K562 (cell line): ENCODE data around the gene LYST. TPM values are rescaled to one million over a fixed set of nuclear protein-coding genes. Genes with fewer than 3 reads are reported as not detected.

Experiments used
- ATAC-seq: fragments of 200-7000 bp; cut with Tn5 transposase; 3 replicates; pipeline ENCODE4 v1.9.1; 2020; ENCODE audit warnings: moderate library complexity
- BruUV-seq: library from RNA; stranded (reverse); fragments of 400-500 nt; replicated peaks from 2 replicates; lab custom pipeline; 2021; lab: Mats Ljungman, UMichigan
- CTCF ChIA-PET: fragments of 300-600 bp; formaldehyde crosslinking; extraction: SDS; loops from one replicate; lab custom pipeline; 2021; ENCODE audit warnings: low intra/inter-chr PET ratio; lab: Yijun Ruan, JAX
- POLR2A ChIA-PET: fragments of 300-600, 350-650 bp; sonication (Branson Sonifier 250); formaldehyde crosslinking; extraction: SDS; loops from one replicate; lab custom pipeline; 2021; ENCODE audit warnings: antibody characterized with exemption, inconsistent platforms; lab: Yijun Ruan, JAX
- DNase-seq, 4 experiments: peaks; one replicate each; pipeline versions ENCODE4 v3.0.0 to v3.0.0-alpha.2; 2011 to 2018; ENCODE audit warnings: low spot score in 3 of 4, mixed read lengths in 3 of 4; ENCODE audit errors: extremely low read depth in 1 of 4
- FAIRE-seq: peaks from 2 replicates; lab custom pipeline; 2011; peaks lifted over from hg19 to GRCh38; lab: Jason Lieb, UNC
- H2AFZ ChIP-seq: 2 replicates; pipeline ENCODE4 v1.6.0; 2011; ENCODE audit warnings: low read depth, low read length, control low read depth, inconsistent platforms
- H3K27ac ChIP-seq: fragments of 200-600 bp; 3 replicates; pipeline ENCODE4 v1.8.0; 2011; ENCODE audit warnings: low read depth, mild to moderate bottlenecking, control low read depth, inconsistent platforms, low read length, moderate library complexity, mixed read lengths; ENCODE audit errors: extremely low read depth
- H3K27me3 ChIP-seq, 2 experiments: fragments of 300-600 bp in 1 of 2; 2 replicates in 1 of 2; 3 replicates in 1 of 2; pipeline versions ENCODE4 v1.6.0 to v1.8.0; 2011; ENCODE audit warnings: inconsistent platforms in 2 of 2, low read length in 2 of 2, mild to moderate bottlenecking in 1 of 2, mixed read lengths in 1 of 2, moderate library complexity in 1 of 2; ENCODE audit not compliant: control insufficient read depth in 2 of 2, insufficient read depth in 2 of 2
- H3K36me3 ChIP-seq: fragments of 300-600 bp; 3 replicates; pipeline ENCODE4 v1.8.0; 2011; ENCODE audit warnings: mild to moderate bottlenecking, low read length, inconsistent platforms; ENCODE audit not compliant: control insufficient read depth, insufficient read depth
- H3K4me1 ChIP-seq, 2 experiments: fragments of 200-600 bp in 1 of 2; replicated peaks in 1 of 2; 2 replicates in 1 of 2; 3 replicates in 1 of 2; pipeline versions ENCODE4 v1.5.1 to v1.8.0; 2011; ENCODE audit warnings: inconsistent platforms in 2 of 2, low read length in 2 of 2, mild to moderate bottlenecking in 1 of 2, mixed read lengths in 1 of 2, moderate library complexity in 1 of 2; ENCODE audit not compliant: control insufficient read depth in 2 of 2, insufficient read depth in 2 of 2
- H3K4me2 ChIP-seq: 2 replicates; pipeline ENCODE4 v1.6.1; 2011; ENCODE audit warnings: low read length, control low read depth, inconsistent platforms, mixed read lengths; ENCODE audit not compliant: insufficient read depth
- H3K4me3 ChIP-seq: fragments of 200-600 bp; sonication (generic), shearing (Covaris generic); 2 replicates; pipeline ENCODE4 v1.5.1; 2016; ENCODE audit warnings: control low read depth, inconsistent platforms
- H3K79me2 ChIP-seq: fragments of 200-600 bp; 3 replicates; pipeline ENCODE4 v1.8.0; 2011; ENCODE audit warnings: low read length, inconsistent platforms; ENCODE audit not compliant: control insufficient read depth, insufficient read depth
- H3K9ac ChIP-seq, 2 experiments: 2 replicates each; pipeline versions ENCODE4 v1.6.0 to v1.6.1; 2011; ENCODE audit warnings: low read depth in 2 of 2, low read length in 2 of 2, control low read depth in 1 of 2, inconsistent platforms in 1 of 2, mild to moderate bottlenecking in 1 of 2, mixed read lengths in 1 of 2; ENCODE audit not compliant: insufficient read depth in 1 of 2
- H3K9me1 ChIP-seq: one replicate; pipeline ENCODE4 v1.6.0; 2011; ENCODE audit warnings: inconsistent platforms, mild to moderate bottlenecking, low read length, moderate library complexity; ENCODE audit not compliant: control insufficient read depth, insufficient read depth
- H3K9me3 ChIP-seq: replicated peaks from 2 replicates; pipeline ENCODE4 v1.5.1; 2011; ENCODE audit warnings: low read depth, low read length, inconsistent platforms; ENCODE audit not compliant: control insufficient read depth, insufficient read depth
- H4K20me1 ChIP-seq: replicated peaks from 2 replicates; pipeline ENCODE4 v1.6.1; 2011; ENCODE audit warnings: low read length, inconsistent platforms, mixed read lengths; ENCODE audit not compliant: control insufficient read depth, insufficient read depth
- ASH1L ChIP-seq: fragments of 450-650 bp; IDR thresholded peaks from 2 replicates; pipeline ENCODE4 v1.6.1; 2018; ENCODE audit warnings: borderline replicate concordance, mild to moderate bottlenecking, low read depth; ENCODE audit not compliant: partially characterized antibody
- CBX8 ChIP-seq: fragments of 200-600 bp; sonication (generic); IDR thresholded peaks from 2 replicates; pipeline ENCODE4 v1.6.1; 2012; ENCODE audit warnings: borderline replicate concordance, mixed run types, low read depth, mild to moderate bottlenecking, moderate library complexity, mixed read lengths, low read length, control low read depth, inconsistent platforms; ENCODE audit not compliant: poor library complexity, severe bottlenecking; ENCODE audit errors: extremely low read depth
- CREB3L1 ChIP-seq: fragments of 450-650 bp; IDR thresholded peaks from 2 replicates; pipeline ENCODE4 v1.6.1; 2014; ENCODE audit warnings: low read depth, mild to moderate bottlenecking, moderate library complexity, borderline replicate concordance
- KAT7 ChIP-seq: sonication (generic); formaldehyde crosslinking; IDR thresholded peaks from 2 replicates; pipeline ENCODE4 v1.8.0; 2022; ENCODE audit warnings: missing genetic modification reagents, mild to moderate bottlenecking, borderline replicate concordance
- MTA1 ChIP-seq: fragments of 450-650 bp; IDR thresholded peaks from 2 replicates; pipeline ENCODE4 v1.6.1; 2017; ENCODE audit warnings: borderline replicate concordance
- MXI1 ChIP-seq: IDR thresholded peaks from 2 replicates; pipeline ENCODE4 v1.6.1; 2011; ENCODE audit warnings: low read depth, mild to moderate bottlenecking, improper control_type of control experiment, low read length
- NFYB ChIP-seq: IDR thresholded peaks from 2 replicates; pipeline ENCODE4 v1.6.1; 2011; ENCODE audit warnings: mild to moderate bottlenecking, moderate library complexity; ENCODE audit not compliant: insufficient read length; ENCODE audit errors: extremely low read depth
- NONO ChIP-seq, 2 experiments: fragments of 200-400 bp in 1 of 2; fragments of 450-650 bp in 1 of 2; formaldehyde crosslinking in 1 of 2; IDR thresholded peaks; 2 replicates each; pipeline ENCODE4 v1.6.1; 2017; ENCODE audit warnings: low read depth in 2 of 2, mild to moderate bottlenecking in 2 of 2, moderate library complexity in 2 of 2, low read length in 1 of 2
- RBM14 ChIP-seq: fragments of 200-400 bp; formaldehyde crosslinking; IDR thresholded peaks from 2 replicates; pipeline ENCODE4 v1.6.1; 2018; ENCODE audit warnings: low read depth, mild to moderate bottlenecking, low read length, moderate library complexity, borderline replicate concordance; ENCODE audit not compliant: insufficient read depth
- SREBF1 ChIP-seq: fragments of 150-350 bp; IDR thresholded peaks from 2 replicates; pipeline ENCODE4 v1.6.1; 2014; ENCODE audit warnings: antibody characterized with exemption, low read depth, low read length, borderline replicate concordance
- TAF7 ChIP-seq: fragments of 450-650 bp; IDR thresholded peaks from 2 replicates; pipeline ENCODE4 v1.6.1; 2016; ENCODE audit warnings: missing genetic modification characterization, missing compliant biosample characterization
- ZKSCAN8 ChIP-seq: fragments of 200-800 bp; sonication (Bioruptor generic); IDR thresholded peaks from 2 replicates; pipeline ENCODE4 v1.6.1; 2016; ENCODE audit warnings: missing genetic modification characterization, missing compliant biosample characterization
- ZNF347 ChIP-seq: fragments of 450-650 bp; formaldehyde crosslinking; IDR thresholded peaks from 2 replicates; pipeline ENCODE4 v1.4.0; 2020; ENCODE audit warnings: low read depth, mild to moderate bottlenecking, moderate library complexity
- WGBS: fragments of 100-300 bp; shearing (Covaris generic); methylation state at CpG from one replicate; pipeline ENCODE4 v1.1.6; 2016; ENCODE audit warnings: low coverage, mixed read lengths; ENCODE audit not compliant: insufficient coverage; ENCODE audit errors: missing lambda C conversion rate; 5-methylcytosine and 5-hydroxymethylcytosine counted together
- in situ Hi-C: fragments of 300-500 bp; cut with MboI; formaldehyde crosslinking; loops from 4 replicates; pipeline ENCODE4 v1.15.0; 2018; ENCODE audit warnings: inconsistent platforms, mixed read lengths
- intact Hi-C: fragments of 100-400 bp; cut with micrococcal nuclease; formaldehyde crosslinking; loops from 2 replicates; pipeline ENCODE4 v1.14.2; 2022
- polyA plus RNA-seq, 8 experiments: library from polyadenylated mRNA; depleted of rRNA in 4 of 8; stranded (reverse) in 5 of 8; unstranded in 3 of 8; fragments of >200 nt; fragmentation: Nextera tagmentation in 2 of 8; fragmentation: Illumina TruSeq in 1 of 8; extraction: Ambion mirVana in 2 of 8; extraction: Trizol in 1 of 8; gene quantifications; 2 replicates each; pipeline versions ENCODE4 v1.2.1 to v1.2.3, GENCODE V29; 2011 to 2014; ENCODE audit warnings: inconsistent platforms in 1 of 8, missing spikeins in 1 of 8
- total RNA-seq, 7 experiments: library from RNA; depleted of rRNA in 6 of 7; stranded (reverse); fragments of >200 nt in 6 of 7; fragmentation: Illumina TruSeq in 2 of 7; extraction: Trizol in 2 of 7; gene quantifications; 2 replicates each; pipeline versions ENCODE4 v1.2.1 to v1.2.3, GENCODE V29; 2011 to 2021; ENCODE audit warnings: low replicate concordance in 1 of 7
- TF ChIP-seq, protein P1 (sequence below): sonication (generic); IDR thresholded peaks from 2 replicates; pipeline ENCODE4 v1.6.1; 2016
- TF ChIP-seq, protein P2 (sequence below), 2 experiments: fragments of 450-650 bp; conservative IDR thresholded peaks; 2 replicates each; pipeline ENCODE4 v1.6.1; 2017; ENCODE audit warnings: mild to moderate bottlenecking in 2 of 2, moderate library complexity in 2 of 2

The LYST gene
- total and polyA plus RNA-seq, 9 of the 15 experiments (the other 6 are each of a cell fraction or from before 2014, with no cell fraction given), result 0.73 to 2.4 (median 1.4) TPM

DNA sequence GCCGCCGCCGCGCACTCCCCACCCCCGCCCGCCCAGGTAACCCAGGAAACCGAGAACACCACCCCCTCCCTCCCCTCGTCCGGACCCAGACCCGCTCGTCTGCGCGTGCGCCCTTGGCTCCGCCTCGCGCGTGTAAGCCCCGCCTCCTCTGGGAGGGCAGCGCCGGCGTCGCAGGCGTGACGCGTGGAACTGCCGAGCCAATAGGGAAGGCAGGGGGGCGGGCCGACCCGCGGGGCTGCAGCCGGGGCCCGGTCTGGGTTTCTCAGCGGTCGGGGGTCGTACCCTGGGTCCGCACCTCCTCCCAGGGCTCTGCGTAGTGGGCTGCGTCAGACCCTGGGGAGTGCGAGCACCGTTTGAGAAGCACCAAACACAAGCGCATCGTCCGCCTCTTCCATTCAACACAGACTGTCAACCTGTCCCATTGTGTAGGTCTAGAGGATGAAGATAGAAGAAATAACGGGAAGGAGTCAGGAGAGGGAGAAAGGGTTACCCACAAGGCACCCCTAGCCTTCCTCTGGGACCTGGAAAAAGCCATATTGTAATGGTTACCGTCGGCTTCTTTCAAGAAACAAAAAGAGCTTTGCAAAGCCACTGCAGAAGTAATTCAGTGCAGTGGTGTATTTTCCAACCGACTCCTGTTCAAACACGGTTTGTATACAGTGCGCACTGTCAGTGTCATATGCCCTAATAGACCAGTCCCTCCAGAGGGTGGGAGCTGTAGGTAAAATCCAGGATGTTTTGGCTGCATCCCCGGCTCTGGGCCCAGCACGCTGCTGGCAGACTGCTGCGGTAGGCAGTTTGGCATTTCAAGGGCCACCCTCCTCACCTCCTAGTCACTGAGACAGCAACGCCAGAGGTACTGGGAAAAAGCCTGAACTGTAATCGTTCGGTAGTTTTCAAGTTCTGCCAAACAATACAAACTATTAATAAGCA lies 473 bp upstream of the LYST start:
- H4K20me1 ChIP-seq, result no peaks in the 10 kb centered on the region; the same call in 1 of the 2 replicates
- intact Hi-C loops, result loop anchor here (5.0 kb wide), 1 partner anchor 105 kb away; no protein-coding TSS in a partner anchor
- peak overlapping the region; percentile 99 for H2AFZ ChIP-seq
- in situ Hi-C loops, result no loop called here
- peak overlapping the region; percentile 80 for H3K4me3 ChIP-seq
- H3K79me2 ChIP-seq, result no peaks in the 10 kb centered on the region
- ATAC-seq, result peak; percentile 96
- peak; percentile 87 for FAIRE-seq
- peaks cover 14 to 20% of the 10 kb centered on the region in 2 experiments for H3K27me3 ChIP-seq
- DNase-seq, result peak; percentile 98 to 100 (median 99)
- ChIA-PET POLR2A (interaction anchor here (1.0 kb wide), 1 partner anchor 32 kb away, joined by 7 read pairs; no protein-coding TSS in a partner anchor), CTCF (interaction anchor here (3.0 kb wide), 1 partner anchor 104 kb away, joined by 10 read pairs; no protein-coding TSS in a partner anchor)
- no peaks in the 10 kb centered on the region for H3K36me3 ChIP-seq
- BruUV-seq, result TSS peak; percentile 98
- peak overlapping the region; percentile 100 for H3K4me2 ChIP-seq
- peaks cover 9 to 13% of the 10 kb centered on the region in 2 experiments; a peak in 4 of 5 replicates for H3K4me1 ChIP-seq
- H3K9me1 ChIP-seq, result no peaks in the 10 kb centered on the region
- no peaks in the 10 kb centered on the region for H3K9me3 ChIP-seq
- WGBS, result 9% methylated on average over 49 of the region's 56 CpGs
- H3K27ac ChIP-seq, result peak overlapping the region; percentile 55; the same call in 2 of the 3 replicates
- H3K9ac ChIP-seq, result peak overlapping the region; percentile 77 to 94
- 0 out of 2 replicates have a peak, but pooled peaks have one; percentile 19 for TF ChIP-seq KAT7
- TF ChIP-seq RBM14, result no peak
- peak; percentile 97 for TF ChIP-seq MTA1
- no peak for TF ChIP-seq SREBF1
- TF ChIP-seq, protein P1, sequence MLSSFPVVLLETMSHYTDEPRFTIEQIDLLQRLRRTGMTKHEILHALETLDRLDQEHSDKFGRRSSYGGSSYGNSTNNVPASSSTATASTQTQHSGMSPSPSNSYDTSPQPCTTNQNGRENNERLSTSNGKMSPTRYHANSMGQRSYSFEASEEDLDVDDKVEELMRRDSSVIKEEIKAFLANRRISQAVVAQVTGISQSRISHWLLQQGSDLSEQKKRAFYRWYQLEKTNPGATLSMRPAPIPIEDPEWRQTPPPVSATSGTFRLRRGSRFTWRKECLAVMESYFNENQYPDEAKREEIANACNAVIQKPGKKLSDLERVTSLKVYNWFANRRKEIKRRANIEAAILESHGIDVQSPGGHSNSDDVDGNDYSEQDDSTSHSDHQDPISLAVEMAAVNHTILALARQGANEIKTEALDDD, result no peak
- TF ChIP-seq CBX8, result no peak
- TF ChIP-seq NONO (IDR thresholded peaks at IDR 0.05; ENCODE audit: low read depth in 2 of 2, low read length in 1 of 2), result peak in 1 of 2 experiments; percentile 29; a peak in 1 of 4 replicates
- no peak for TF ChIP-seq ASH1L
- no peak for TF ChIP-seq CREB3L1
- TF ChIP-seq NFYB, result peak; percentile 86
- TF ChIP-seq ZKSCAN8 (CRISPR knock-in tag), result no peak
- no peak for TF ChIP-seq ZNF347 (CRISPR knock-in tag)
- no peak for TF ChIP-seq MXI1
- TF ChIP-seq, protein P2, sequence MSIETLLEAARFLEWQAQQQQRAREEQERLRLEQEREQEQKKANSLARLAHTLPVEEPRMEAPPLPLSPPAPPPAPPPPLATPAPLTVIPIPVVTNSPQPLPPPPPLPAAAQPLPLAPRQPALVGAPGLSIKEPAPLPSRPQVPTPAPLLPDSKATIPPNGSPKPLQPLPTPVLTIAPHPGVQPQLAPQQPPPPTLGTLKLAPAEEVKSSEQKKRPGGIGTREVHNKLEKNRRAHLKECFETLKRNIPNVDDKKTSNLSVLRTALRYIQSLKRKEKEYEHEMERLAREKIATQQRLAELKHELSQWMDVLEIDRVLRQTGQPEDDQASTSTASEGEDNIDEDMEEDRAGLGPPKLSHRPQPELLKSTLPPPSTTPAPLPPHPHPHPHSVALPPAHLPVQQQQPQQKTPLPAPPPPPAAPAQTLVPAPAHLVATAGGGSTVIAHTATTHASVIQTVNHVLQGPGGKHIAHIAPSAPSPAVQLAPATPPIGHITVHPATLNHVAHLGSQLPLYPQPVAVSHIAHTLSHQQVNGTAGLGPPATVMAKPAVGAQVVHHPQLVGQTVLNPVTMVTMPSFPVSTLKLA (conservative IDR thresholded peaks at IDR 0.05), result peak in 1 of 2 experiments; percentile 55; a peak in 2 of 4 replicates
- no peak for TF ChIP-seq TAF7 (tag)
